ENCODE data around the gene ABCA5.

DNA sequence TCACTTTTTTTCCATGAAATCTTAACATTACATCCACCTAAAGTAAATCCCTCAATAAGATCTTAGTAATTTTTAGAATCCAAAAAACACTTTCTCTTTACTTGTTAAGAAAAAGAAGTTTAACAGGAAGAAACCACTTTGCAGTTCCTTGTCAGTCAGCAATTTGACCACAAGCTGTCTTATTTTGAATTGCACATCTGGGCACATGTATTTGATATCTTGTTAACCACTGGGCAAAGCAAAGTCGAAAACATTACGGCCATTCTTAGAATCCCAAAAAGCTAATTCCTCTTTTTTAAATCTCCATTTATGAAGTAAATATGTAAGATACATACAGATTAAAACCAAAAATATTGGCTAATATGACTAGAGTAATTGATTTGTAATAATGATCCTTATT lies 99.4 kb downstream of the ABCA5 start:
- TF ChIP-seq GATA3 (IDR thresholded peaks at IDR 0.05; ENCODE audit: low read depth, low read length) (no peak), GATA2 (IDR thresholded peaks at IDR 0.05; ENCODE audit: low read depth, low read length) (no peak)
